Esophagus muscularis mucosa (tissue), 3 donors: ENCODE measurements around the gene PTPRK.

Experiments
- POLR2AphosphoS5 ChIP-seq, 2 donors: sonication (generic); formaldehyde crosslinking; IDR thresholded peaks; one replicate each; pipeline ENCODE4 v1.6.1; 2017; ENCODE audit warnings: antibody characterized with exemption in 2 of 2
- TF ChIP-seq, protein P1 (sequence below), 3 experiments: fragments of 200-600 bp in 2 of 3; fragments of 450-650 bp in 1 of 3; sonication (generic) in 2 of 3; IDR thresholded peaks; one replicate each; pipeline ENCODE4 v1.5.1; 2017 to 2019; ENCODE audit warnings: antibody characterized with exemption in 3 of 3, mild to moderate bottlenecking in 2 of 3, moderate library complexity in 1 of 3

DNA sequence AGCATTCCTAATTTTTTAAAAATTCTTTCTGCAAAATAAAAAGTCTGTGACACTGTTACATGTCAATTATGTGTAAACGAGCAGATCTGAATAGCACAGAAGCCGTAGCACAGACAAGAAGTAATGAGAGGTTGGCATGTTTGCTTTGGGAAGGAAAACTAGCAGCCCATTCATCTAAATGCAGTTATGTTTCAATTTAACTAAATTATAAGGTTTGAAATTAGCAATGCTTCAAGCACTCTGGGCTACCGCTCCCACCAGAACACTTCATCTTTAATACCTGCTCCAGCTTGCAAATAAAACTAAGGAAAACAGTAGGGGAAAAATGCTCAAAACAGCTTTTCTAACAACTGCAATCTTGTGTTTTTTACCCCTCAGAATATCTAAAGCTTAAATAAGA, 73.9 kb downstream of the PTPRK start:
- TF ChIP-seq, protein P1, sequence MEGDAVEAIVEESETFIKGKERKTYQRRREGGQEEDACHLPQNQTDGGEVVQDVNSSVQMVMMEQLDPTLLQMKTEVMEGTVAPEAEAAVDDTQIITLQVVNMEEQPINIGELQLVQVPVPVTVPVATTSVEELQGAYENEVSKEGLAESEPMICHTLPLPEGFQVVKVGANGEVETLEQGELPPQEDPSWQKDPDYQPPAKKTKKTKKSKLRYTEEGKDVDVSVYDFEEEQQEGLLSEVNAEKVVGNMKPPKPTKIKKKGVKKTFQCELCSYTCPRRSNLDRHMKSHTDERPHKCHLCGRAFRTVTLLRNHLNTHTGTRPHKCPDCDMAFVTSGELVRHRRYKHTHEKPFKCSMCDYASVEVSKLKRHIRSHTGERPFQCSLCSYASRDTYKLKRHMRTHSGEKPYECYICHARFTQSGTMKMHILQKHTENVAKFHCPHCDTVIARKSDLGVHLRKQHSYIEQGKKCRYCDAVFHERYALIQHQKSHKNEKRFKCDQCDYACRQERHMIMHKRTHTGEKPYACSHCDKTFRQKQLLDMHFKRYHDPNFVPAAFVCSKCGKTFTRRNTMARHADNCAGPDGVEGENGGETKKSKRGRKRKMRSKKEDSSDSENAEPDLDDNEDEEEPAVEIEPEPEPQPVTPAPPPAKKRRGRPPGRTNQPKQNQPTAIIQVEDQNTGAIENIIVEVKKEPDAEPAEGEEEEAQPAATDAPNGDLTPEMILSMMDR (IDR thresholded peaks at IDR 0.05) = no peak
- no peak for TF ChIP-seq POLR2AphosphoS5 (IDR thresholded peaks at IDR 0.05)
